HepG2 (cell line): ENCODE data around the gene FAM169A. TPM values are rescaled to one million over a fixed set of nuclear protein-coding genes. Genes with fewer than 3 reads are reported as not detected.

ENCODE experiments used
- HNRNPUL1 ChIP-seq: fragments of 200-400 bp; formaldehyde crosslinking; IDR thresholded peaks from 2 replicates; pipeline ENCODE4 v1.6.1; 2017; ENCODE audit warnings: low read depth, mild to moderate bottlenecking, low read length, moderate library complexity
- KLF12 ChIP-seq: sonication (generic); formaldehyde crosslinking; IDR thresholded peaks from 2 replicates; pipeline ENCODE4 v1.4.0; 2020; ENCODE audit warnings: missing genetic modification reagents, borderline replicate concordance
- KMT2A ChIP-seq: sonication (generic); formaldehyde crosslinking; IDR thresholded peaks from 2 replicates; pipeline ENCODE4 v1.4.0; 2020; ENCODE audit warnings: missing genetic modification reagents
- MAX ChIP-seq: IDR thresholded peaks from 2 replicates; pipeline ENCODE4 v1.6.1; 2012; ENCODE audit warnings: inconsistent platforms
- MAZ ChIP-seq, 2 experiments: sonication (generic) in 1 of 2; formaldehyde crosslinking in 1 of 2; IDR thresholded peaks; 2 replicates each; pipeline versions ENCODE4 v1.5.0 to v1.6.1; 2012 to 2020; ENCODE audit warnings: low read depth in 2 of 2, mild to moderate bottlenecking in 2 of 2, borderline replicate concordance in 1 of 2, improper control_type of control experiment in 1 of 2, low read length in 1 of 2, missing genetic modification reagents in 1 of 2, moderate library complexity in 1 of 2
- NFIC ChIP-seq: IDR thresholded peaks from 2 replicates; pipeline ENCODE4 v1.6.1; 2012; ENCODE audit warnings: mild to moderate bottlenecking, low read length, inconsistent platforms
- NR2C2 ChIP-seq: sonication (generic); formaldehyde crosslinking; IDR thresholded peaks from 2 replicates; pipeline ENCODE4 v1.4.0; 2020; ENCODE audit warnings: missing genetic modification reagents, mild to moderate bottlenecking, moderate library complexity, borderline replicate concordance
- NR2F2 ChIP-seq: IDR thresholded peaks from 2 replicates; pipeline ENCODE4 v1.6.1; 2012; ENCODE audit warnings: low read depth, inconsistent platforms, borderline replicate concordance
- PAXIP1 ChIP-seq: sonication (generic); formaldehyde crosslinking; conservative IDR thresholded peaks from 2 replicates; pipeline ENCODE4 v1.4.0; 2020; ENCODE audit warnings: mild to moderate bottlenecking, missing genetic modification reagents, moderate library complexity
- RFX5 ChIP-seq: IDR thresholded peaks from 2 replicates; pipeline ENCODE4 v1.6.1; 2011; ENCODE audit warnings: low read depth, low read length, improper control_type of control experiment
- RFXAP ChIP-seq: sonication (generic); formaldehyde crosslinking; IDR thresholded peaks from 2 replicates; pipeline ENCODE4 v1.4.0; 2020; ENCODE audit warnings: missing genetic modification reagents, borderline replicate concordance
- STAT5B ChIP-seq: sonication (generic); formaldehyde crosslinking; IDR thresholded peaks from 2 replicates; pipeline ENCODE4 v1.4.0; 2020; ENCODE audit warnings: missing genetic modification reagents
- THAP8 ChIP-seq: sonication (generic); formaldehyde crosslinking; IDR thresholded peaks from 2 replicates; pipeline ENCODE4 v1.5.1; 2020; ENCODE audit warnings: missing genetic modification reagents, mild to moderate bottlenecking, borderline replicate concordance
- ZBTB25 ChIP-seq: IDR thresholded peaks from 2 replicates; pipeline ENCODE4 v1.6.1; 2018; ENCODE audit warnings: missing genetic modification reagents
- ZFAT ChIP-seq: sonication (generic); formaldehyde crosslinking; conservative IDR thresholded peaks from 2 replicates; pipeline ENCODE4 v1.8.1; 2023; ENCODE audit warnings: missing genetic modification reagents, inconsistent platforms
- ZNF24 ChIP-seq: fragments of 450-650 bp; IDR thresholded peaks from 2 replicates; pipeline ENCODE4 v1.6.1; 2017; ENCODE audit warnings: antibody characterized with exemption, mild to moderate bottlenecking
- ZNF710 ChIP-seq: sonication (generic); formaldehyde crosslinking; IDR thresholded peaks from 2 replicates; pipeline ENCODE4 v1.5.0; 2020; ENCODE audit warnings: mild to moderate bottlenecking, missing genetic modification reagents, borderline replicate concordance
- ZSCAN9 ChIP-seq: IDR thresholded peaks from 2 replicates; pipeline ENCODE4 v1.6.1; 2016; ENCODE audit warnings: borderline replicate concordance
- polyA plus RNA-seq, 8 experiments: library from polyadenylated mRNA; depleted of rRNA in 3 of 8; stranded (reverse) in 7 of 8; unstranded in 1 of 8; fragments of >200 nt; fragmentation: Illumina TruSeq in 4 of 8; extraction: Trizol in 4 of 8; gene quantifications; 2 replicates each; pipeline versions ENCODE4 v1.2.1 to v1.2.3, GENCODE V29; 2011 to 2016; ENCODE audit warnings: low read depth in 4 of 8, missing spikeins in 1 of 8, mixed read lengths in 1 of 8; ENCODE audit not compliant: insufficient read depth in 1 of 8
- total RNA-seq, 5 experiments: library from RNA; depleted of rRNA; stranded (reverse); fragments of >200 nt; fragmentation: Illumina TruSeq; extraction: Trizol; gene quantifications; 2 replicates each; pipeline ENCODE4 v1.2.3, GENCODE V29; 2016; ENCODE audit warnings: low read depth in 1 of 5

FAM169A gene
- total and polyA plus RNA-seq, 2 of the 13 experiments (the other 11 are each of a cell fraction or from before 2014, with no cell fraction given): 21.1 to 110 TPM

GRCh38 chr5:74866596-74867162 is 492 bp upstream of the FAM169A start (continued):
- TF ChIP-seq NR2C2 (CRISPR knock-in tag): peak; percentile 85
- TF ChIP-seq PAXIP1: peak; percentile 82
- no peak for TF ChIP-seq STAT5B (CRISPR knock-in tag)
- peak; percentile 77; the same call in 1 of the 2 replicates for TF ChIP-seq NFIC
- peak; percentile 43; the same call in 1 of the 2 replicates for TF ChIP-seq ZBTB25 (CRISPR knock-in tag)
- TF ChIP-seq MAZ (IDR thresholded peaks at IDR 0.05; ENCODE audit: borderline replicate concordance, low read depth, low read length): no peak
- peak; percentile 48; the same call in 1 of the 2 replicates for TF ChIP-seq MAZ (CRISPR knock-in tag; IDR thresholded peaks at IDR 0.05; ENCODE audit: low read depth)
- no peak for TF ChIP-seq ZNF24
- TF ChIP-seq HNRNPUL1: no peak
- peak; percentile 38 for TF ChIP-seq MAX
- peak; percentile 35; the same call in 1 of the 2 replicates for TF ChIP-seq ZSCAN9
- peak; percentile 75 for TF ChIP-seq KMT2A
- TF ChIP-seq RFX5: peak; percentile 21; the same call in 1 of the 2 replicates
- TF ChIP-seq THAP8 (CRISPR knock-in tag): no peak
- peak; percentile 87 for TF ChIP-seq NR2F2
- peak; percentile 89 for TF ChIP-seq ZNF710
- no peak for TF ChIP-seq ZFAT (CRISPR knock-in tag)
- peak; percentile 59; the same call in 1 of the 2 replicates for TF ChIP-seq RFXAP (CRISPR knock-in tag)
- TF ChIP-seq KLF12 (CRISPR knock-in tag): 0 out of 2 replicates have a peak, but pooled peaks have one; percentile 46
